ES-I3 (cell line): ENCODE results near the gene CPEB1.
"Not testable (repeated sequence)": the region's sequence is repeated elsewhere in the genome, so short reads cannot be mapped to it uniquely, and the experiment has no call there.

Experiments used
- H3K36me3 ChIP-seq: 2 replicates; pipeline ENCODE4 v1.6.1; 2013; ENCODE audit warnings: mild to moderate bottlenecking, low read length, control low read depth, moderate library complexity; ENCODE audit not compliant: insufficient read depth
- H3K4me1 ChIP-seq: 2 replicates; pipeline ENCODE4 v1.6.1; 2013; ENCODE audit warnings: mild to moderate bottlenecking, control low read depth, low read length; ENCODE audit not compliant: insufficient read depth
- H3K9ac ChIP-seq: 2 replicates; pipeline ENCODE4 v1.6.1; 2013; ENCODE audit warnings: low read depth, mild to moderate bottlenecking, low read length, moderate library complexity
- H3K9me3 ChIP-seq: 2 replicates; pipeline ENCODE4 v1.6.1; 2013; ENCODE audit warnings: mild to moderate bottlenecking, low read length, moderate library complexity; ENCODE audit not compliant: control insufficient read depth, insufficient read depth

CPEB1 gene

DNA sequence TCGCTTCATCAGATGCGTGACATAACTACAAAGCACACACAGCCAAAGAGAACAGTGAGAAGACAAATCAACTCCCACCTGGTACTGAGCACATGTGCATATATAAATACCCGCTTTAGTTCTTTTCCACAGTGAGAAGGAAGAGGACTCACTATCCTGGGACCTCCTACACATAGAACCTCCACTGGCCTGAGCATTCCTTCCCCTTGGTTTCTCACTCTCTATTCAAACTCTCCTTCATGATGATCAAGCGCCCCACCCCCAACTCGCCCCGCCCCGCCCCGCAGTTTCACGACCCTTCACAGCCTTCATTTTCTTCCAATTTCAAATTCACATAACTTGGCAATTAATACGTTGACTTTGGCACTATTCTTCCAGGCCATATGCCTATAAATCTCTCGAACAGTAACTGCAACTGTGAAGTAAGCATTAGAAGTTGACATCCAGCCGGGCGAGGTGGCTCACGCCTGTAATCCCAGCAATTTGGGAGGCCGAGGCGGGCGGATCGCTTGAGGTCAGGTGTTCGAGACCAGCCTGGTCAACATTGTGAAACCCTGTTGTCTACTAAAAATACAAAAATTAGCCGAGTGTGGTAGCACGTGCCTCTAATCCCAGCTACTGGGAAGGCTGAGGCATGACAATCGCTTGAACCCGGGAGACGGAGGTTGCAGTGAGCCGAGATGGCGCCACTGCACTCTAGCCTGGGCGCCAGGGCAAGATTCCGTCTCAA lies 108.0 kb downstream of the CPEB1 start:
- Histone ChIP-seq H3K9ac (peak overlapping the region; percentile 99), H3K36me3 (peaks cover 32% of the 10 kb centered on the region), H3K9me3 (no peaks in the 10 kb centered on the region), H3K4me1 (peaks cover 16% of the 10 kb centered on the region)

- Histone ChIP-seq H3K9ac (no peak overlapping the region), H3K36me3 (peaks cover 32% of the 10 kb centered on the region), H3K4me1 (peaks cover 5% of the 10 kb centered on the region; the same call in 1 of the 2 replicates), H3K9me3 (no peaks in the 10 kb centered on the region)
Measured at GRCh38 chr15:82537351-82537908, 109.7 kb downstream of the CPEB1 start.

DNA sequence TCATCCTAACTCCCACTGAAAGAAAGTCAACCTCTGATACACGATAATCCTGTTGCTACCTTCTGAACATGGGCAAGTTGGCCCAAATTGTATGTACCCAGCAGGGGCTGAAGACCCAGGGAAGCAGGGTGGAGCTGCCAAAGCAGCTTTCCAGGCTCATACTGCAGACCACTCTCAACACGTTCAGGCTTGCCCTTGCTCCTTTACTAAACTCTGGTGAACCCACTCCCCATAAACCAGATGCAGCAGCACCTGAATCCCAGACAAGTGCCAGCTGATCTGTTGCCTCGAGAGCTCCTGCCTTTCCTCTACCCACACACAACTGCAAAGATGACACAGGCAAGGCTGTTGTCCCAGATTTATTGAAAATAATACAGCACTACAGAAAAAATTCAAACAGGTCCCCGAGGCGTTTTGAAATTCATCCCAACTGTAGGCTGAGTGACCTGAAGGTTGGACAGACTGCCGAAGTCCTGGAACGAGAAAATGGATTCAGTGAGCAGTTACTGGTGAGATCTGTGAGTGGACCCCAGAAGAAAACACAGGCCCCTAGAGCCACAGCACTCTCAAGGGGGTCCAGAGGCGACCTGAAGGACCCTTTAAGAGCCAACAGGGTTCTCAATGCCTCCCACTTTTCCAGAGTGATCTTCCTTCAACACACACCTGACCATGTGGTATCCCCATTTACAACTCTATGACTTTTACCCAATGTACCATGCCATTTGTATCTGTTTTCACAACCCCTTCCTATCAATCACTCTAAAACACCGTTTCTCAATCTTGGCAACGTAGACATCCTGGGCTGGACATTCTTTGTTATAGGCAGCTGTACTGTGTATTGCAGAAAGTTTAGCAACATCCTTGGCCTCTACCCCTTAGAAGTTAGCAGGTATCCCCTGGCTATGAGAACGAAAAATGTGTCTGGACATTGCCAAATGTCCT lies 110.5 kb downstream of the CPEB1 start:
- Histone ChIP-seq H3K9ac (no peak overlapping the region), H3K36me3 (peaks cover 32% of the 10 kb centered on the region), H3K9me3 (no peaks in the 10 kb centered on the region), H3K4me1 (peaks cover 5% of the 10 kb centered on the region; the same call in 1 of the 2 replicates)

DNA sequence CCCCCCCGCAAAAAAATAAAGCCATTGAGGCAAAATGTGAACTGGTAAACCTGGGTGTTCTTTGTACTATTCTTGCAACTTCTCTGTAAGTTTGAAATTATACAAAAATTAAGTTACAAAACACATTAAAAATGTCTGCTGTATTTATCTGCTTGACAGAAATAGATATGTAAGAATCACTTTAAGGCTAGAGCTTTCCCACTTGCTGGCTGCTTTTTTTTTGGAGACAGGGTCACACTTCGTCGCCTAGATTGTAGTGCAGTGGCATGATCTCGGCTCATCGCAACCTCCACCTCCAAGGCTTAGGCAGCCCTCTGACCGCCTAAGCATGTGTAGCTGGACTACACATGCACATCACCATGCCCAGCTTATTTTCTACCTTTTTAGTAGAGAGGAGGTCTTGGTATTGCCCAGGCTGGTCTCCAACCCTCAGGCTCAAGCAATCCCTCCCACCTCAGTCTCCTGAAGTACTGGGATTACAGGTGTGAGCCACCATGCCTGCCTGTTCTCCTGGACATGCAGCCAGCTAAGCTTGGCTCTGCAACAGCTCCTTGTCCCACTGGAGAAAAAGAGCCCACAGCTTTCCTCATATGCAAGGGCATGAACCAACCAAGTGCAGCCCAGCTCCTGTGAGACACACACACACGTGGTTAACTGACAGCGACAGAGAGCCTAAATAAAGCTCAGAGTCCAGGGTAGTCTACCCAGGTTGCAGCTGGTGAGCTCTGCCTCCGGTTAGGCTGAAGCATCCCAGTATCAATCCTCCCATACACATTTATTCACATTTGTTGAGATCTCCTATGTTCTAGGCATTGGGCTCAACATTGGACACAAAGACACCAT lies 111.4 kb downstream of the CPEB1 start:
- peaks cover 32% of the 10 kb centered on the region for H3K36me3 ChIP-seq
- H3K9ac ChIP-seq = no peak overlapping the region
- no peaks in the 10 kb centered on the region for H3K9me3 ChIP-seq
- peaks cover 5% of the 10 kb centered on the region; the same call in 1 of the 2 replicates for H3K4me1 ChIP-seq

DNA sequence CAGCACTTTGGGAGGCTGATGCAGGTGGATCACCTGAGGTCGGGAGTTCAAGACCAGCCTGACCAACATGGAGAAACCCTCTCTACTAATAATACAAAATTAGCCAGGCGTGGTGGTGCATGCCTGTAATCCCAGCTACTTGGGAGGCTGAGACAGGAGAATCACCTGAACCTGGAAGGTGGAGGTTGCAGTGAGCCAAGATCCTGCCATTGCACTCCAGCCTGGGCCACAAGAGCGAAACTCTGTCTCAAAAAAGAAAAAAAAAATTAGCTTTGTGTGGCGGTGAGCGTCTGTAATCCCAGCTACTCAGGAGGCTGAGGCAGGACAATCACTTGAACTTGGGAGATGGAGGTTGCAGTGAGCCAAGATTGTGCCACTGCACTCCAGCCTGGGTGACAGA lies 112.0 kb downstream of the CPEB1 start:
- H3K9ac ChIP-seq, H3K4me1 ChIP-seq, H3K9me3 ChIP-seq: not testable (repeated sequence)
- peaks cover 32% of the 10 kb centered on the region for H3K36me3 ChIP-seq

DNA sequence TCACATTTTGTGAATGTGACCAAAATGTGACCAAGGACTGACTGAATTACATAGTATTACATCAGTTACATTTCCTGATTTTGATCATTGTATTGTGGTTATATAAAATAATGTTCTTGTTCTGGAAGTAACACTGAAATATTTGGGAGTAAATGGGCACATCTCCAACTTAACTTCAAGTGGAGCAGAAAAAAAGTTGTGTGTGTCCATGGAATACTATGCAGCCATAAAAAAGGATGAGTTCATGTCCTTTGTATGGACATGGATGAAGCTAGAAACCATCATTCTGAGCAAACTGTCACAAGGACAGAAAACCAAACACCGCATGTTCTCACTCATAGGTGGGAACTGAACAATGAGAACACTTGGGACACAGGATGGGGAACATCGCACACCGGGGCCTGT lies 112.7 kb downstream of the CPEB1 start:
- not testable (repeated sequence) for H3K9ac ChIP-seq, H3K4me1 ChIP-seq, H3K9me3 ChIP-seq
- H3K36me3 ChIP-seq = peaks cover 32% of the 10 kb centered on the region

DNA sequence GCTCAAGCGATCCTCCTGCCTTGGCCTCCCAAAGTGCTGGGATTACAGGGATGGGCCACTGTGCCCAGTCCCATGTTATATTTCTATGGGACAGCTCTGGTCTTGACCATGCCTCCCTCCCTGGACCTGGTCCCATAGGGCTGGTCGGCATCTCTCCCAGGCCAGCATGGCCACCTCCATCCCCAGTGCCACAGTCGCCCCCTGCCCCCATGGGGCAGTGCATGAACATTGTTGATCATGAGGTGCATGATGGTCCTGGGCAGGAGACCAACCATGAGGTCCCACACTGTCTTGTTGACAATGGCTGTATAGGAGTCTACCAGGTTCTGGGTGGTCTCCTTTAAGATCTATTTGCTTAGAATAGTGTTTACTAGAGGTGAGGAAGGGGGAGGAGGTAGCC lies 113.4 kb downstream of the CPEB1 start:
- Histone ChIP-seq H3K4me1 (peaks cover 3% of the 10 kb centered on the region; the same call in 1 of the 2 replicates), H3K9me3 (no peaks in the 10 kb centered on the region), H3K9ac (no peak overlapping the region), H3K36me3 (peaks cover 30% of the 10 kb centered on the region)

GRCh38 chr15:82532991-82533481 lies 114.1 kb downstream of the CPEB1 start:
- Histone ChIP-seq H3K36me3 (peaks cover 23% of the 10 kb centered on the region), H3K9me3 (no peaks in the 10 kb centered on the region), H3K9ac (no peak overlapping the region), H3K4me1 (no peaks in the 10 kb centered on the region; the same call in 1 of the 2 replicates)

- Histone ChIP-seq H3K36me3 (peaks cover 17% of the 10 kb centered on the region), H3K9ac (no peak overlapping the region), H3K4me1 (no peaks in the 10 kb centered on the region; the same call in 1 of the 2 replicates), H3K9me3 (no peaks in the 10 kb centered on the region)
Measured at GRCh38 chr15:82532383-82532990, 114.7 kb downstream of the CPEB1 start.

DNA sequence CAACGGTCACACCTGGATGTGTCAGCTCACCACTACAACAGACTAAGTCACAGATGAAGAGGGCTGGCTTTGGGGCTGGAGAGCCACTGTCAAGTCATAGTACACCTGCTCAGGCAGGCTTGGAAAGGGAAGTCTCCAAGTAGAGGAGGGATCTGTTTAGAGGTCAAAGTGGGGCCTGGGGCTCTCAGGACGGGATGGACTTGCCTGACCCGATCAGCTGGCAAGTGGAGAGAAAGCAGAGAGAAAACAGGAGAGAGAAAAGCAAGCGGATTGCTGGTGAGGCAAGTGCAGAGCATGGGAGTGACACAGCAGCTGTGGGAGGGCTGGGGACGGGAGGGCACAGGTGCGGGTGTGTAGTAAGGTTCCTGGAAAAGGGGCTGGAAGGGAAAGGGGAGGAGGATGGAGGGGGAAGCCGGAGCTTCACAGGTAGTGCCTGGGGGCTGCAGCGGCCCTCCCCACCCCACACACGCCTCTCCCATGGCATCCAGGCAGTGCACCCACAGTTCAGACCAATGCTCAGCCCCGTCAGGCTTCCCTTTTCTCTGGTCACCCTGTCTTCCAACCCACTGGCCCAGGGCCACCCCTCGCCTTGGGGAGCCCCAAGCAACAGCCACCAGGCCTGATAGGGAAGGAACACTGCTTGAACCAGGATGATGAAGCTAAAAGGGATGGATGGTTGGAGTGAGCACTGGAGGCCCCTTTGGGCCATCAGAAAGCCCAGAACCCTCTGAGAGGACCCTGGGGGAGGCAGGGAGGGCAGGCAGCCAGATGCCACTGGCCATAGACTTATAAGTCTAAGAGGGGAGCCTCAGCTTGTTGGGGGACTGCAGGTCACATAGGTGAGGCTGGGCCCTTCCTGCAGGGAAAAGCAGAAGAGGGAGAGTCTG lies 115.4 kb downstream of the CPEB1 start:
- Histone ChIP-seq H3K36me3 (peaks cover 10% of the 10 kb centered on the region), H3K4me1 (no peaks in the 10 kb centered on the region; the same call in 1 of the 2 replicates), H3K9me3 (no peaks in the 10 kb centered on the region), H3K9ac (no peak overlapping the region)

DNA sequence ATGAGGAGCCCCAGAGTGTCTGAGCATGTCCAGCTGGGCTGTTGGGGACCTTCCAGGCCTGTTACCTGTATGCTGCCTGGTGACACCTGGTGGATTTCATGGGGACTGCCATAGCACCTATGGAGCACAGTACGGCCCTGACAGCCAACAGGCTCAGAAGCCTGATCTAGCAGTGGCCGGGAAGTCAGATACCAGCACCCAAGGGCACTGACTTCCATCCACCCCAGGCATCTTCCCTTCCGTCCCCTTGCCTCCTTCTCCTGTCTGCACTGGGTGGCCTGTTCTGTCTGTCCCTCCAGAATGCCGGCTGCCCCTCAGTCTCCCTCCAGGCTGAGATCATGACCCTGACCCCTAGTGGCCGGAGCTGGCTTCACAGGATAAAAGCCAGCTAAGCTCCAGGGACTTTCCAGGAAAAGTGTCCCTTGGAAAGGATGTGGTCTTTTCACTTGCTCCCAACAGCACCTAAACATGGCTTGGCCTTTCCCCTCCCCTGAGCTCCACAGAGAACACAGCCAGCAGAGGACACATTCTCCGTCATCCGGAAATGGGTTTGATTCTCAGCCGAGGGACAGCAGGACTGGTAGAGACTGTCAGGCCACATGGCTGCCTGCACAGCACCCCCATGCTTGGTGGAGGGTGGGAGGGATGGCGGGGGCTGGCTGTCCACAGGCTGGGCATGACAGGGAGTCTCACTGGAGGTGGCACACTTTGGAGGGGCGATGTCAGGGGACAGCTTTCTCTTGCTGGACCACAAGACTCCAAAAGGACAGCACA lies 116.4 kb downstream of the CPEB1 start:
- peak overlapping the region; percentile 26; the same call in 1 of the 2 replicates for H3K9ac ChIP-seq

GRCh38 chr15:82530006-82530405 lies 117.2 kb downstream of the CPEB1 start:
- Histone ChIP-seq H3K36me3 (no peaks in the 10 kb centered on the region), H3K4me1 (no peaks in the 10 kb centered on the region; the same call in 1 of the 2 replicates), H3K9ac (no peak overlapping the region), H3K9me3 (no peaks in the 10 kb centered on the region)

More for the DNA sequence above, 116.4 kb downstream of the CPEB1 start:
- 0 out of 2 replicates have a peak, but pooled peaks cover under 1% of the 10 kb centered on the region for H3K36me3 ChIP-seq
- no peaks in the 10 kb centered on the region; the same call in 1 of the 2 replicates for H3K4me1 ChIP-seq
- H3K9me3 ChIP-seq = no peaks in the 10 kb centered on the region
